ENCODE data around the gene ZNF358.
A peak's percentile ranks its signal among the peaks of the same experiment; 100 is the strongest.

ZNF358 gene

DNA sequence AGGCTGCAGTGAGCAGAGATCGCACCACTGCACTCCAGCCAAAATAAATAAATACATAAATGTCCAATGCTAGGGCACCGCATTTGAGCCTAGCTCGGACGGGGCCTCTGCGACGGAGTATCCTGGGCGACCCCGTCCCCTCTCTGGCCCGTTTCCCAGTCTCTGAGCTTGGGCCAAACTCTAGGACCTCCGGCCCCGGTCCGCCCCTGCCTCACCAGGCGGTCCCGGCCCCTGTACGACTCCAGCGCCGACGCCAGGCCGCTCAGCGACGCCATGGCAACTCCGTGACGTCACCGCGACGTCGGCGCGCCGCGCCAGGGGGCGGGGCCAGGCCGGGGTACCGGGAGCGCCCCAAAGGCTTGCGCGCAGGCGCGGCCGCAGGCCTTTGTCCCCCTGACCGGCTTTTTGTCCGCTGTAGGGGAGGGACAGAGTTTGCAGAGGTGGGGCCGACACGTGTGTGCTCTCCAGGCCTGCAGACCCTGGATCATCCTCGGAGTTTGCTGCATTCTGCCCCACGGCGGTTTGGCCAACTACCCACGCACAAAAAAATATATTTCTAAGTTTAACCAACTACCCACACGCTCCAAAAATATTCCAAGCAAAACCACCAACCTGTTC lies 27.1 kb upstream of the ZNF358 start, which contains the start of gene PEX11G:
Gene PEX11G (minus strand): TSS at position 300 of the 618 bp plus-strand sequence. CDS start 25 bp downstream, at position 275.
- ChIA-PET CTCF (no interaction called here), POLR2A (ENCODE audit: low non-redundant PET) (no interaction called here)
- TF ChIP-seq CTCF (conservative IDR thresholded peaks at IDR 0.05; ENCODE audit: low read depth), result no peak
- peak within 1 kb of the TSS; percentile 72 for H3K27ac ChIP-seq
- peak; percentile 95 for DNase-seq (ENCODE audit: low spot score)

GRCh38 chr19:7489609-7490044 lies 26.3 kb upstream of the ZNF358 start:
- DNase-seq (ENCODE audit: low spot score), result no peak
- peak overlapping the region; percentile 16; the same call in 1 of the 2 replicates for H3K27ac ChIP-seq
- POLR2A ChIA-PET (ENCODE audit: low non-redundant PET), result no interaction called here
- CTCF ChIA-PET, result interaction anchor here (0.5 kb wide), 1 partner anchor 102 kb away, joined by 3 read pairs; no protein-coding TSS in a partner anchor
- TF ChIP-seq CTCF (conservative IDR thresholded peaks at IDR 0.05; ENCODE audit: low read depth), result no peak

GRCh38 chr19:7492142-7492541 lies 23.8 kb upstream of the ZNF358 start:
- POLR2A ChIA-PET (ENCODE audit: low non-redundant PET), result no interaction called here
- H3K27ac ChIP-seq, result peak overlapping the region; percentile 97
- CTCF ChIA-PET, result no interaction called here
- no peak for DNase-seq (ENCODE audit: low spot score)
- TF ChIP-seq CTCF (conservative IDR thresholded peaks at IDR 0.05; ENCODE audit: low read depth), result no peak

- H3K27ac ChIP-seq, result peak overlapping the region; percentile 97
- no peak for DNase-seq (ENCODE audit: low spot score)
- POLR2A ChIA-PET (ENCODE audit: low non-redundant PET), result no interaction called here
- CTCF ChIA-PET, result no interaction called here
- TF ChIP-seq CTCF (conservative IDR thresholded peaks at IDR 0.05; ENCODE audit: low read depth), result no peak
These were observed 23.3 kb upstream of the ZNF358 start for GRCh38 chr19:7492558-7492957.

- DNase-seq (ENCODE audit: low spot score), result no peak
- ChIA-PET CTCF (interaction anchor here (0.6 to 1.0 kb wide), 2 partner anchors 47 to 139 kb away, joined by 3 read pairs; no protein-coding TSS in a partner anchor), POLR2A (ENCODE audit: low non-redundant PET) (no interaction called here)
- no peak for TF ChIP-seq CTCF (conservative IDR thresholded peaks at IDR 0.05; ENCODE audit: low read depth)
- peak overlapping the region; percentile 97 for H3K27ac ChIP-seq
These were observed 21.3 kb upstream of the ZNF358 start for GRCh38 chr19:7494416-7495098.

DNA sequence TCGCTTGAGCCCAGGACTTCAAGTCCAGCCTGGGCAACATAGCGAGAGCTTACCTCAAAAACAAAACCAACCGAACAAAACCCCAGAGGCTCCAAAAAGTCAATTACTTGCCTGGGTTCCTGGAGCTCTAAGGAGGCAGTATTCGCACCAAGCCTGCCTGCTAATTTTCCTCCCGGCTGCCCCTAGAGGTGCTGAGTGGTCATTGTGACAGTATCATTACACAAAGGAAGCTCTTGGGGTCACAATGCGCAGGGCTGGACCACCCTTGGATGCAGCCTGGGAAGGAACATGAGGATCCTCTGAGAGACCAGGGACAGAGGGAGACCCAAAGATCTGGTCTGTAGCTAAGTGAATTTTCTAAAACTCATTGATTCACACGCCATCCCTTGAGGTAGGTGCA lies 18.6 kb upstream of the ZNF358 start:
- no peak for DNase-seq (ENCODE audit: low spot score)
- ChIA-PET POLR2A (ENCODE audit: low non-redundant PET) (interaction anchor here (0.6 kb wide), 1 partner anchor 11 kb away, joined by 5 read pairs; no protein-coding TSS in a partner anchor), CTCF (interaction anchor here (0.5 to 1.6 kb wide), 8 partner anchors 20 to 143 kb away, joined by 3 to 5 read pairs (median 4); no protein-coding TSS in a partner anchor)
- no peak overlapping the region for H3K27ac ChIP-seq
- TF ChIP-seq CTCF (conservative IDR thresholded peaks at IDR 0.05; ENCODE audit: low read depth), result peak; percentile 38
